HG03025 (cell line): ENCODE results near the gene MAB21L1.

Experiments used
- ATAC-seq: cut with Tn5 transposase; IDR thresholded peaks from one replicate; pipeline ENCODE4 v1.9.1; 2021; ENCODE audit warnings: mild to moderate bottlenecking, moderate library complexity; ENCODE audit not compliant: unreplicated experiment, low FRiP score

Gene MAB21L1

GRCh38 chr13:35449821-35450220 is 26.7 kb downstream of the MAB21L1 start:
- ATAC-seq, result no peak

- no peak for ATAC-seq
These were observed 28.0 kb downstream of the MAB21L1 start for GRCh38 chr13:35448465-35448864.
